ENCODE results near the gene ZEB1. TPM values are rescaled to one million over a fixed set of nuclear protein-coding genes. Genes with fewer than 3 reads are reported as not detected.

Gene ZEB1
- total and polyA plus RNA-seq, 12 donors: 10.6 to 125 (median 96.4) TPM

- no peaks in the 10 kb centered on the region for H3K27me3 ChIP-seq
- intact Hi-C loops (cut with DNase I): no loop called here
- H3K9me3 ChIP-seq: no peaks in the 10 kb centered on the region
- DNase-seq: no peak
- peaks cover 0 to 12% (median 5%) of the 10 kb centered on the region in 9 donors for H3K4me1 ChIP-seq
- H3K4me3 ChIP-seq: no peak overlapping the region
- WGBS, 2 donors: 47 to 66% methylated on average over 2 of the region's 2 CpGs
- H3K27ac ChIP-seq: no peak overlapping the region
- ATAC-seq: no peak
- TF ChIP-seq CTCF (IDR thresholded peaks at IDR 0.05): no peak
- peaks cover 0 to 100% (median 19%) of the 10 kb centered on the region in 9 donors for H3K36me3 ChIP-seq
These were observed 196.1 kb downstream of the ZEB1 start for GRCh38 chr10:31515116-31515515.

- Histone ChIP-seq H3K9me3 (no peaks in the 10 kb centered on the region), H3K27me3 (no peaks in the 10 kb centered on the region), H3K27ac (no peak overlapping the region), H3K36me3 (peaks cover 0 to 100% (median 27%) of the 10 kb centered on the region in 9 donors), H3K4me1 (peaks cover 0 to 12% (median 5%) of the 10 kb centered on the region in 9 donors), H3K4me3 (no peak overlapping the region)
- intact Hi-C loops (cut with DNase I): no loop called here
- no peak for TF ChIP-seq CTCF (IDR thresholded peaks at IDR 0.05)
- DNase-seq (no peak), ATAC-seq (no peak)
These were observed 196.9 kb downstream of the ZEB1 start for GRCh38 chr10:31515819-31516402.

GRCh38 chr10:31520986-31521831, 202.2 kb downstream of the ZEB1 start:
- H3K4me1 ChIP-seq: peaks cover 0 to 6% (median 2%) of the 10 kb centered on the region in 9 donors
- no peak for ATAC-seq
- DNase-seq: no peak
- intact Hi-C loops (cut with DNase I): loop anchor here in 5 of 10 donors (5.0 to 10.0 kb wide), 4 partner anchors 61 to 244 kb away; no protein-coding TSS in a partner anchor
- WGBS, 2 donors: 97 to 98% methylated on average over 4 of the region's 4 CpGs
- no peaks in the 10 kb centered on the region for H3K27me3 ChIP-seq
- no peak for TF ChIP-seq CTCF (IDR thresholded peaks at IDR 0.05)
- H3K4me3 ChIP-seq: no peak overlapping the region
- H3K9me3 ChIP-seq: no peaks in the 10 kb centered on the region
- peaks cover 0 to 100% (median 30%) of the 10 kb centered on the region in 9 donors for H3K36me3 ChIP-seq
- H3K27ac ChIP-seq: no peak overlapping the region

GRCh38 chr10:31522820-31523219, 203.8 kb downstream of the ZEB1 start:
- H3K4me1 ChIP-seq: peaks cover 0 to 17% (median 7%) of the 10 kb centered on the region in 9 donors
- H3K27me3 ChIP-seq: no peaks in the 10 kb centered on the region
- DNase-seq (no peak), ATAC-seq (no peak)
- no peak for TF ChIP-seq CTCF (IDR thresholded peaks at IDR 0.05)
- intact Hi-C loops (cut with DNase I): loop anchor here in 5 of 10 donors (5.0 to 10.0 kb wide), 4 partner anchors 59 to 242 kb away; no protein-coding TSS in a partner anchor
- H3K4me3 ChIP-seq: no peak overlapping the region
- peaks cover 0 to 97% (median 30%) of the 10 kb centered on the region in 9 donors for H3K36me3 ChIP-seq
- WGBS, 2 donors: 94 to 97% methylated on average over 4 of the region's 4 CpGs
- H3K9me3 ChIP-seq: no peaks in the 10 kb centered on the region
- no peak overlapping the region for H3K27ac ChIP-seq

Measured in heart right ventricle (tissue), 16 donors.